ENCODE measurements around the gene PCCA. TPM values are rescaled to one million over a fixed set of nuclear protein-coding genes. Genes with fewer than 3 reads are reported as not detected.

Gene PCCA
- total and polyA plus RNA-seq, 2 experiments from 2014 or later: 29.8 to 59.2 TPM

DNA sequence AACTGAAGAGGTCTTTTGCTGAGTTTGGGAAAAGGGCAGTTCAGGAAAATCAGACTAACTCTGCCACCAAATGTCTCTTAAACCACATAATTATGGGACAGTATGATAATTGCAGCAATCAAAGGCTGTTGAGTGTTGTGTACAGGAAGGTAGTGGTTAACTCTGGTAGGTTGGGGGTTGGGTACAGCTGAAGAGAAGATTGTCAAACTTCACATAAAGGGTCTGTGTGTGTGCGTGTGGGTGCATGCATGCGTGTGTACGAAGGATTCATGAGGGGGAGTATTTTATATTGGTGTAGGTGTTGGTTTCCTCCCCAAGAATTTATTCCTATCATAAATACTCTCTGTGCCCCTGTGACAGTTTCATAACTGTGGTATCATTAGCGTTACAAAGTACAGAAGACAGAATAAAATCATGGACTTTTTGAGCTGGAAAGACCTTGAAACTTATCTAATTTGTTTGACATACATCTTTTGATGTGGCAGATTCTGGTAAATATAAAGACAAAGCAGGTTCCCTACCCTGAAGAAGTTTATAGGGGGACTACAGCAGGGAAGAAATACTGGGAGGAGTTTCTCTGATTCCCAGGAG, 94.1 kb downstream of the PCCA start:
- Histone ChIP-seq H3K36me3 (no peaks in the 10 kb centered on the region), H3K9me3 (ENCODE audit: low read depth) (no peaks in the 10 kb centered on the region), H3K4me1 (ENCODE audit: low read depth) (peaks cover 4% of the 10 kb centered on the region), H3K27ac (no peak overlapping the region), H3K27me3 (no peaks in the 10 kb centered on the region), H3K4me3 (no peak overlapping the region)
- no peak for DNase-seq (ENCODE audit: low read depth in 1 of 2, low spot score in 1 of 2)
- TF ChIP-seq, protein P1, sequence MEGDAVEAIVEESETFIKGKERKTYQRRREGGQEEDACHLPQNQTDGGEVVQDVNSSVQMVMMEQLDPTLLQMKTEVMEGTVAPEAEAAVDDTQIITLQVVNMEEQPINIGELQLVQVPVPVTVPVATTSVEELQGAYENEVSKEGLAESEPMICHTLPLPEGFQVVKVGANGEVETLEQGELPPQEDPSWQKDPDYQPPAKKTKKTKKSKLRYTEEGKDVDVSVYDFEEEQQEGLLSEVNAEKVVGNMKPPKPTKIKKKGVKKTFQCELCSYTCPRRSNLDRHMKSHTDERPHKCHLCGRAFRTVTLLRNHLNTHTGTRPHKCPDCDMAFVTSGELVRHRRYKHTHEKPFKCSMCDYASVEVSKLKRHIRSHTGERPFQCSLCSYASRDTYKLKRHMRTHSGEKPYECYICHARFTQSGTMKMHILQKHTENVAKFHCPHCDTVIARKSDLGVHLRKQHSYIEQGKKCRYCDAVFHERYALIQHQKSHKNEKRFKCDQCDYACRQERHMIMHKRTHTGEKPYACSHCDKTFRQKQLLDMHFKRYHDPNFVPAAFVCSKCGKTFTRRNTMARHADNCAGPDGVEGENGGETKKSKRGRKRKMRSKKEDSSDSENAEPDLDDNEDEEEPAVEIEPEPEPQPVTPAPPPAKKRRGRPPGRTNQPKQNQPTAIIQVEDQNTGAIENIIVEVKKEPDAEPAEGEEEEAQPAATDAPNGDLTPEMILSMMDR (IDR thresholded peaks at IDR 0.05; ENCODE audit: low read depth, low read length): no peak

DNA sequence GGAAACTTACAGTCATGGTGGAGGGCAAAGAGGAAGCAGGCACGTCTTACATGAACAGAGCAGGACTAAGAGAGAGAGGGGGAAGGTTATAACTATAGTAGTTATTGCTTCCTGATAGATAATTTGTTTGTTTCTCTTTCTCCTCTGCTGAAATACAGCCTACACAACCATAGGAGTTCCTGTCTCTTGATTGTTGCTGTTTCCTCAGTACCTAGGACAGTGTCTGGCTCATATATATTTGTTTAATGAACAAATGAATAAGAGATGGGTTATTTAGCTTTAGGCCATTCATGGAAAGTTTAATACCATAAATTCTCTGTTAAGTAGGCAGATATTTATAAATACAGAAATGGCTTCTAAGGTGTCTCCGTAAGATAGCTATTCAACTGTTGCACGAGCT, 95.2 kb downstream of the PCCA start:
- Histone ChIP-seq H3K36me3 (no peaks in the 10 kb centered on the region), H3K27ac (no peak overlapping the region), H3K4me3 (no peak overlapping the region), H3K9me3 (ENCODE audit: low read depth) (no peaks in the 10 kb centered on the region), H3K27me3 (no peaks in the 10 kb centered on the region), H3K4me1 (ENCODE audit: low read depth) (no peaks in the 10 kb centered on the region)
- TF ChIP-seq, protein P1 (IDR thresholded peaks at IDR 0.05; ENCODE audit: low read depth, low read length): no peak
- DNase-seq (ENCODE audit: low read depth in 1 of 2, low spot score in 1 of 2): no peak

DNA sequence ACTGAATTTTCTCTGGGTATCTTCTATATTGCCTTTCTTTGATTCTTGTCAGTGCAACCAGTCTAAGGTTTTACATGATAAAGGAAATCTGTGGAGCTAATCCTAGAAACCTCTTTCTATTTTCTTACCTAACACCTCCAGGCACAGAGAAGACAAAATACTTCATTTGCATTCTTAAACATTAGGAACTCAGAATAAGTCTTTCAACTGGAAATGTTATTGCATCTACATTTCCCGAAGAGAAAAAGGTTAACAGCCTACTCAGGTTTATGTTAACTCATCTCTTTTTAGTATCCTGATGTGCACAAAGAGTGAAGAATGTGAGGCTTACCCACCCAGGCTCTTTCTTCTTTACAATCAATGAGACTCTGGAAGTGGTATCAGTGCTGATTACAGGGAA, 106.7 kb downstream of the PCCA start:
- no peaks in the 10 kb centered on the region for H3K4me1 ChIP-seq (ENCODE audit: low read depth)
- H3K27me3 ChIP-seq: no peaks in the 10 kb centered on the region
- H3K4me3 ChIP-seq: no peak overlapping the region
- H3K36me3 ChIP-seq: no peaks in the 10 kb centered on the region
- no peak for DNase-seq (ENCODE audit: low read depth in 1 of 2, low spot score in 1 of 2)
- TF ChIP-seq, protein P1 (IDR thresholded peaks at IDR 0.05; ENCODE audit: low read depth, low read length): no peak
- no peak overlapping the region for H3K27ac ChIP-seq
- H3K9me3 ChIP-seq (ENCODE audit: low read depth): no peaks in the 10 kb centered on the region

DNA sequence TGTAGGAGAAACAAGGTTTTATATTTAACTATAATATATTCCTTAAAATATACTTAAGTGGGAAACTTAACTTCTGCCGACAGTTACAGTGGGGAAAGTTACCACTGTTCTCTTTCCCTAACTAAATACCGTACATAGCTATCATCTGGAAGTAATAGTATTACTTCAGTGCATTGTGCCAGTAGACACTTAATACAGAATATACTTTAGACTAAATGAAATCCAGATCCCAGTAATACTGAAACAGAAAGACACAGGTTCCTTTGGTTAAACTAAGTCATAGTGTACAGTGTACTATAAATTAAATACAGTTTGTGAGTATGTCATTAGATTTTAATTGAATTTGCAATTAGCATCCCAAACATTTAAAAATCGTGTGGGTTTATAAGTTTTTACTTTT, 107.5 kb downstream of the PCCA start:
- no peaks in the 10 kb centered on the region for H3K36me3 ChIP-seq
- no peak for DNase-seq (ENCODE audit: low read depth in 1 of 2, low spot score in 1 of 2)
- H3K27me3 ChIP-seq: no peaks in the 10 kb centered on the region
- no peaks in the 10 kb centered on the region for H3K4me1 ChIP-seq (ENCODE audit: low read depth)
- no peak overlapping the region for H3K4me3 ChIP-seq
- H3K9me3 ChIP-seq (ENCODE audit: low read depth): no peaks in the 10 kb centered on the region
- no peak overlapping the region for H3K27ac ChIP-seq
- TF ChIP-seq, protein P1 (IDR thresholded peaks at IDR 0.05; ENCODE audit: low read depth, low read length): no peak

DNA sequence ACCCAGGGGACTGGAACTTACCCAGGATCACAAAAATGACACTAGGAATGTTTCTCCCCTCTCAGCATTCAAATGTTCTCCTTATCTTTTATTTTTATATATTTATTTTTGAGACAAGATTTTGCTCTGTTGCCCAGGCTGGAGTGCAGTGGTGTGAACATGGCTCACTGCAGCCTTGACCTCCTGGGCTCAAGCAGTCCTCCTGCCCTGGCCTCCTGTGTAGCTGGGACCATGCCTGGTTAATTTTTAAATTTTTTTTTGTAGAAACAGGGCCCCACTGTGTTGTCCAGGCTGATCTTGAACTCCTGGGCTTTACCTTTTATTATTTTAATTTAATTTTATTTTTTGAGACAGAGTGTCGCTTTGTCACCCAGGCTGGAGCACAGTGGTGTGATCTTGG, 108.2 kb downstream of the PCCA start:
- H3K27ac ChIP-seq: no peak overlapping the region
- TF ChIP-seq, protein P1 (IDR thresholded peaks at IDR 0.05; ENCODE audit: low read depth, low read length): no peak
- no peaks in the 10 kb centered on the region for H3K4me1 ChIP-seq (ENCODE audit: low read depth)
- H3K36me3 ChIP-seq: no peaks in the 10 kb centered on the region
- no peaks in the 10 kb centered on the region for H3K27me3 ChIP-seq
- no peak overlapping the region for H3K4me3 ChIP-seq
- no peaks in the 10 kb centered on the region for H3K9me3 ChIP-seq (ENCODE audit: low read depth)
- DNase-seq (ENCODE audit: low read depth in 1 of 2, low spot score in 1 of 2): no peak

Data from cardiac muscle cell (in vitro differentiated cells and primary cell).